NCI-H345 (cell line): Measurements from ENCODE around the gene TRAPPC14.

Experiments
- DNase-seq: peaks from one replicate; lab custom pipeline; 2025; lab: John Stamatoyannopoulos, UW

TRAPPC14 gene

GRCh38 chr7:100124301-100125230 lies 34.0 kb downstream of the TRAPPC14 start:
- no peak for DNase-seq

GRCh38 chr7:100122568-100122967 lies 36.0 kb downstream of the TRAPPC14 start:
- no peak for DNase-seq

GRCh38 chr7:100122067-100122466 lies 36.5 kb downstream of the TRAPPC14 start:
- DNase-seq: peak; percentile 98

- DNase-seq: no peak
Observed at GRCh38 chr7:100120733-100121036, 37.8 kb downstream of the TRAPPC14 start.

GRCh38 chr7:100119970-100120732 lies 38.4 kb downstream of the TRAPPC14 start:
- DNase-seq: peak; percentile 60

GRCh38 chr7:100119072-100119969 lies 39.2 kb downstream of the TRAPPC14 start, which contains the start of the genes CNPY4 and TAF6:
Gene CNPY4 (plus strand): TSS chr7:100119634. CDS start chr7:100119745, 111 bp downstream.
Gene TAF6 (minus strand): TSS chr7:100119358. CDS start chr7:100114209, 5,149 bp downstream.
- peak; percentile 95 for DNase-seq

GRCh38 chr7:100118388-100119071 lies 40.0 kb downstream of the TRAPPC14 start:
- no peak for DNase-seq

- DNase-seq: no peak
Observed at GRCh38 chr7:100115026-100115425, 43.5 kb downstream of the TRAPPC14 start.

- DNase-seq: no peak
Observed at GRCh38 chr7:100111914-100112313, 46.6 kb downstream of the TRAPPC14 start.

GRCh38 chr7:100111156-100111555 lies 47.4 kb downstream of the TRAPPC14 start:
- DNase-seq: no peak

- no peak for DNase-seq
Observed at GRCh38 chr7:100109521-100110163, 48.9 kb downstream of the TRAPPC14 start.

GRCh38 chr7:100107890-100108289 lies 50.6 kb downstream of the TRAPPC14 start:
- no peak for DNase-seq

GRCh38 chr7:100107125-100107737 lies 51.3 kb downstream of the TRAPPC14 start:
- no peak for DNase-seq

- no peak for DNase-seq
Observed at GRCh38 chr7:100106633-100107032, 51.9 kb downstream of the TRAPPC14 start.

- no peak for DNase-seq
Observed at GRCh38 chr7:100105534-100105933, 53.0 kb downstream of the TRAPPC14 start.
